ENCODE data around the gene PPP3CA. TPM values are rescaled to one million over a fixed set of nuclear protein-coding genes. Genes with fewer than 3 reads are reported as not detected.

PPP3CA gene
- total RNA-seq, 1 experiment from 2014 or later: 31.0 TPM

DNA sequence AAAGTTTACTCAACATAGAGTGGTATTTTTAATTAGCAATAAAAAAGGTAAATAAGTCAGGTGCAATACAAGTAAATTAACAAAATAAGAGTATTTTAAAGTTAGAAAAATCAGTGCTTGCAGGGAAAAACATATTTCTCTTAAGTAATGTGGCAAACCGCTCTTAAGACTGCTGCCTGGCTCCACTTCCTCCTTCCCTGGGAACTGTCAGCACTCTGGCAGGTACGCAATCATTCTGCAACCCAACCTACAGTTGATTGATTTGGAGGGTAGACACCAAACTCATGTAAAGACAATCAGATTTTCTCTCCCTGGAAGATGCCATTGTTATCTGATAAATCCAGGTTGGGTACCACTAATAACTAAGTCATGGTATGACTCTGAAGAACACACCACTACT lies 63.9 kb downstream of the PPP3CA start:
- no peaks in the 10 kb centered on the region for H3K9me3 ChIP-seq (ENCODE audit: control insufficient read depth, insufficient read depth, low read depth, low read length)
- in situ Hi-C loops (cut with HindIII; ENCODE audit: low pct_unique_long_range_greater_than_20kb, low sequenced_read_pairs): no loop called here
- no peak for ATAC-seq
- H3K27ac ChIP-seq (ENCODE audit: low read length): no peak overlapping the region
- ChIA-PET CTCF (no interaction called here), POLR2A (no interaction called here)
- no peaks in the 10 kb centered on the region for H3K27me3 ChIP-seq (ENCODE audit: control insufficient read depth, insufficient read depth, low read length)
- TF ChIP-seq TCF7L2 (IDR thresholded peaks at IDR 0.05; ENCODE audit: low read depth, low read length): no peak
- TF ChIP-seq SIN3A (IDR thresholded peaks at IDR 0.05; ENCODE audit: borderline replicate concordance, insufficient read depth, low read depth, low read length): no peak
- TF ChIP-seq, protein P1, sequence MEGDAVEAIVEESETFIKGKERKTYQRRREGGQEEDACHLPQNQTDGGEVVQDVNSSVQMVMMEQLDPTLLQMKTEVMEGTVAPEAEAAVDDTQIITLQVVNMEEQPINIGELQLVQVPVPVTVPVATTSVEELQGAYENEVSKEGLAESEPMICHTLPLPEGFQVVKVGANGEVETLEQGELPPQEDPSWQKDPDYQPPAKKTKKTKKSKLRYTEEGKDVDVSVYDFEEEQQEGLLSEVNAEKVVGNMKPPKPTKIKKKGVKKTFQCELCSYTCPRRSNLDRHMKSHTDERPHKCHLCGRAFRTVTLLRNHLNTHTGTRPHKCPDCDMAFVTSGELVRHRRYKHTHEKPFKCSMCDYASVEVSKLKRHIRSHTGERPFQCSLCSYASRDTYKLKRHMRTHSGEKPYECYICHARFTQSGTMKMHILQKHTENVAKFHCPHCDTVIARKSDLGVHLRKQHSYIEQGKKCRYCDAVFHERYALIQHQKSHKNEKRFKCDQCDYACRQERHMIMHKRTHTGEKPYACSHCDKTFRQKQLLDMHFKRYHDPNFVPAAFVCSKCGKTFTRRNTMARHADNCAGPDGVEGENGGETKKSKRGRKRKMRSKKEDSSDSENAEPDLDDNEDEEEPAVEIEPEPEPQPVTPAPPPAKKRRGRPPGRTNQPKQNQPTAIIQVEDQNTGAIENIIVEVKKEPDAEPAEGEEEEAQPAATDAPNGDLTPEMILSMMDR (IDR thresholded peaks at IDR 0.05): no peak
- no peak for TF ChIP-seq POLR2AphosphoS5 (IDR thresholded peaks at IDR 0.05; ENCODE audit: low read depth, low read length)
- no peaks in the 10 kb centered on the region; the same call in 1 of the 2 replicates for H3K36me3 ChIP-seq (ENCODE audit: control insufficient read depth, insufficient read depth, low read length)
- DNase-seq (ENCODE audit: low read depth, low spot score): no peak
- H3K4me3 ChIP-seq (ENCODE audit: low read depth in 2 of 2, low read length in 2 of 2): no peak overlapping the region
- no TSS peak for BruUV-seq (replicated peaks)
- H3K4me1 ChIP-seq (ENCODE audit: control insufficient read depth, insufficient read depth, low read length): peaks cover 2% of the 10 kb centered on the region; the same call in 1 of the 2 replicates
- intact Hi-C loops (cut with micrococcal nuclease; ENCODE audit: unreplicated experiment): no loop called here

DNA sequence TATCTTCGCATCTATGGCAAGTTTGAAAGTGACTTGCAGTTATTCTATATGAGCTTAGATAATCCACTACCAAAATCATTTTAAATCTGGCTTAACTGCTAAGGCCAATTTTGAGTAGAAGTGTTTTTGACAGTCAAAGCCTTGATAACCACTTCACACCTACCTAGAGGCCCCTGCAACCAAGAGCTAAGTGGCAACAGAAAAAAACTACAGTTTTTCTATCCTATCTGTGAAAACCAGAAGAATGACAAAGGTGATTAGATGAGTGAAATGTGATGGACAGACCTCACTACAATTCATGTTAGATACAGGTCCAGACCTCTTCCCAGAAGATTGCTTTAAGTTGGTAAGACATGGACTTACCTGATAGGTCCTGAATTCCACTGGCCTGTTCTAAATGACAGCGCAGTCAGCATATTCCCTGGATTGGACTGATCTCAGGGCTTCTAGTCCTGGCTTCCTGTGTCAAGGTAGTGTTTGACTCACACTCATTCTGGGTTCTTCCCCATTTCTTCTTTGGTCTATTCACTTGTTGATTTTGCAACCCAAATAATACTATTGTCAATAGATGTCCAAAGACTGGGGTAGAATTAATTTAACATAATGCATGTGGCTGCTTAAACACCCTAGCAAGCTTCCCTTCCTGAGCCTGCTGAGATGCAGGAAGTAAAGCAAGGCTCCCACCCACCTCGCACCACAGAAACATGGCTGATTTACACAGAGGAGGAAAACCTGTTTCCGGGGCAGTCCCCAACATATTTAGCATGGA lies 65.1 kb downstream of the PPP3CA start:
- in situ Hi-C loops (cut with HindIII; ENCODE audit: low pct_unique_long_range_greater_than_20kb, low sequenced_read_pairs) (no loop called here), intact Hi-C loops (cut with micrococcal nuclease; ENCODE audit: unreplicated experiment) (no loop called here)
- no TSS peak for BruUV-seq (replicated peaks)
- TF ChIP-seq SIN3A (IDR thresholded peaks at IDR 0.05; ENCODE audit: borderline replicate concordance, insufficient read depth, low read depth, low read length): no peak
- TF ChIP-seq POLR2AphosphoS5 (IDR thresholded peaks at IDR 0.05; ENCODE audit: low read depth, low read length): no peak
- TF ChIP-seq TCF7L2 (IDR thresholded peaks at IDR 0.05; ENCODE audit: low read depth, low read length): no peak
- TF ChIP-seq, protein P2, sequence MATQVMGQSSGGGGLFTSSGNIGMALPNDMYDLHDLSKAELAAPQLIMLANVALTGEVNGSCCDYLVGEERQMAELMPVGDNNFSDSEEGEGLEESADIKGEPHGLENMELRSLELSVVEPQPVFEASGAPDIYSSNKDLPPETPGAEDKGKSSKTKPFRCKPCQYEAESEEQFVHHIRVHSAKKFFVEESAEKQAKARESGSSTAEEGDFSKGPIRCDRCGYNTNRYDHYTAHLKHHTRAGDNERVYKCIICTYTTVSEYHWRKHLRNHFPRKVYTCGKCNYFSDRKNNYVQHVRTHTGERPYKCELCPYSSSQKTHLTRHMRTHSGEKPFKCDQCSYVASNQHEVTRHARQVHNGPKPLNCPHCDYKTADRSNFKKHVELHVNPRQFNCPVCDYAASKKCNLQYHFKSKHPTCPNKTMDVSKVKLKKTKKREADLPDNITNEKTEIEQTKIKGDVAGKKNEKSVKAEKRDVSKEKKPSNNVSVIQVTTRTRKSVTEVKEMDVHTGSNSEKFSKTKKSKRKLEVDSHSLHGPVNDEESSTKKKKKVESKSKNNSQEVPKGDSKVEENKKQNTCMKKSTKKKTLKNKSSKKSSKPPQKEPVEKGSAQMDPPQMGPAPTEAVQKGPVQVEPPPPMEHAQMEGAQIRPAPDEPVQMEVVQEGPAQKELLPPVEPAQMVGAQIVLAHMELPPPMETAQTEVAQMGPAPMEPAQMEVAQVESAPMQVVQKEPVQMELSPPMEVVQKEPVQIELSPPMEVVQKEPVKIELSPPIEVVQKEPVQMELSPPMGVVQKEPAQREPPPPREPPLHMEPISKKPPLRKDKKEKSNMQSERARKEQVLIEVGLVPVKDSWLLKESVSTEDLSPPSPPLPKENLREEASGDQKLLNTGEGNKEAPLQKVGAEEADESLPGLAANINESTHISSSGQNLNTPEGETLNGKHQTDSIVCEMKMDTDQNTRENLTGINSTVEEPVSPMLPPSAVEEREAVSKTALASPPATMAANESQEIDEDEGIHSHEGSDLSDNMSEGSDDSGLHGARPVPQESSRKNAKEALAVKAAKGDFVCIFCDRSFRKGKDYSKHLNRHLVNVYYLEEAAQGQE (IDR thresholded peaks at IDR 0.05; ENCODE audit: insufficient read depth in 1 of 2, low read depth in 2 of 2, low read length in 1 of 2): no peak
- TF ChIP-seq, protein P1 (IDR thresholded peaks at IDR 0.05): no peak
- no peak for DNase-seq (ENCODE audit: low read depth, low spot score)
- Histone ChIP-seq H3K27me3 (ENCODE audit: control insufficient read depth, insufficient read depth, low read length) (no peaks in the 10 kb centered on the region), H3K4me3 (ENCODE audit: low read depth in 2 of 2, low read length in 2 of 2) (no peak overlapping the region), H3K4me1 (ENCODE audit: control insufficient read depth, insufficient read depth, low read length) (peaks cover 2% of the 10 kb centered on the region; the same call in 1 of the 2 replicates), H3K36me3 (ENCODE audit: control insufficient read depth, insufficient read depth, low read length) (no peaks in the 10 kb centered on the region; the same call in 1 of the 2 replicates), H3K27ac (ENCODE audit: low read length) (no peak overlapping the region), H3K9me3 (ENCODE audit: control insufficient read depth, insufficient read depth, low read depth, low read length) (no peaks in the 10 kb centered on the region)
- POLR2A ChIA-PET: no interaction called here
- CTCF ChIA-PET: no interaction called here
- no peak for ATAC-seq
